ENCODE results near the gene SLC8A3. TPM values are rescaled to one million over a fixed set of nuclear protein-coding genes. Genes with fewer than 3 reads are reported as not detected.

SLC8A3 gene
- total and polyA plus RNA-seq, 12 donors = 0.01 to 0.26 (median 0.14) TPM; not detected in 4

- intact Hi-C loops (cut with DNase I) = no loop called here
- whole genome bisulfite sequencing, 2 donors = 61 to 75% methylated on average over 1 of the region's 1 CpG
- Histone ChIP-seq H3K27ac (no peak overlapping the region), H3K36me3 (no peaks in the 10 kb centered on the region), H3K27me3 (peaks cover 0 to 52% (median 21%) of the 10 kb centered on the region in 7 donors), H3K4me3 (no peak overlapping the region), H3K9me3 (peaks cover 0 to 3% (median 0%) of the 10 kb centered on the region in 11 donors), H3K4me1 (no peaks in the 10 kb centered on the region)
- DNase-seq (no peak), ATAC-seq (no peak)
- no peak for TF ChIP-seq CTCF (IDR thresholded peaks at IDR 0.05)
Measured at GRCh38 chr14:70181276-70181675, 7.5 kb downstream of the SLC8A3 start.

- Histone ChIP-seq H3K27ac (no peak overlapping the region), H3K36me3 (no peaks in the 10 kb centered on the region), H3K9me3 (peaks cover 0 to 3% (median 0%) of the 10 kb centered on the region in 11 donors), H3K4me3 (no peak overlapping the region), H3K4me1 (no peaks in the 10 kb centered on the region), H3K27me3 (peaks cover 0 to 51% (median 18%) of the 10 kb centered on the region in 7 donors)
- DNase-seq (no peak), ATAC-seq (no peak)
- WGBS, 2 donors = 81 to 90% methylated on average over 1 of the region's 1 CpG
- intact Hi-C loops (cut with DNase I) = no loop called here
- TF ChIP-seq CTCF (IDR thresholded peaks at IDR 0.05) = no peak
Measured at GRCh38 chr14:70180718-70181117, 8.0 kb downstream of the SLC8A3 start.

DNA sequence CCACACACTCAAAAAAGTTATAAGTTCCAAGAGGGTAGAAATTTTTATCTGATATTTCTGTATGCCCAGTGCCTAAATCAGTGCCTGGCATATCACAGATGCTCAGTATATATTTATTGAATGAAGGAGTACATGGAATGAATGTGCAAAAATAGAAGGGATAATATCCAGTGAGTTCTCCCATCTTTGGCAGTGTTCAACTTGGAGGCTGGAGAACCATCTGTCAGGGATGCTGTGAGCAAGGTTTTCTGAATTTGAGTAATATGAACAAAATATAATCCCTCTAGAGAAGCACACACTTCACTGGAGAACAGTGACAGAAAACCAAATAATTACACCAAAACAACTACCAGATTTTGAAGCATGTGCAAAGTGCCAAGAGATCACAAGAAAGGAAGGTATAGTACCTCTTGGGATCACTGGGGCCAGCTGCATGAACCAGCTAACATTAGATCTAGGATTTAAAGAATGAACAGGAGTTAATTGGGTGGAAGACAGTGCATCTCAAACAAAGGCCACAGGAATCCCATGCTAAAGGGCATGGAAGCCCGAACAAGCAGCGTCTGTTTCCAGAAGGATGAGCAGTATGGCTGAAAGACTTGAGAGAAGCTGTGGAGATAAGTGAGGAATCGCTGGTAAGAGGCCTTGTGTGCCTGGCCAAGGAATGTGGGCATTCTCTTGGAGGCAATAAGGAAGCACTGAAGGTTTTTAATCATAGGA is 11.5 kb downstream of the SLC8A3 start:
- TF ChIP-seq CTCF (IDR thresholded peaks at IDR 0.05) = no peak
- intact Hi-C loops (cut with DNase I) = no loop called here
- Histone ChIP-seq H3K4me3 (no peak overlapping the region), H3K27me3 (peaks cover 0 to 37% (median 9%) of the 10 kb centered on the region in 7 donors), H3K36me3 (no peaks in the 10 kb centered on the region), H3K4me1 (no peaks in the 10 kb centered on the region), H3K27ac (no peak overlapping the region), H3K9me3 (no peaks in the 10 kb centered on the region)
- no peak for ATAC-seq
- WGBS, 2 donors = 63 to 67% methylated on average over 3 of the region's 3 CpGs
- no peak for DNase-seq

GRCh38 chr14:70173569-70173968 is 15.2 kb downstream of the SLC8A3 start:
- intact Hi-C loops (cut with DNase I) = no loop called here
- DNase-seq = no peak
- ATAC-seq = no peak

More at GRCh38 chr14:70173569-70173968, 15.2 kb downstream of the SLC8A3 start:
- no peaks in the 10 kb centered on the region for H3K9me3 ChIP-seq
- H3K36me3 ChIP-seq = no peaks in the 10 kb centered on the region
- H3K4me1 ChIP-seq = no peaks in the 10 kb centered on the region
- peaks cover 0 to 14% (median 5%) of the 10 kb centered on the region in 7 donors for H3K27me3 ChIP-seq
- WGBS, 2 donors = 70 to 79% methylated on average over 6 of the region's 6 CpGs
- H3K27ac ChIP-seq = no peak overlapping the region
- H3K4me3 ChIP-seq = no peak overlapping the region
- TF ChIP-seq CTCF (IDR thresholded peaks at IDR 0.05) = no peak

Measured in heart right ventricle (tissue), 16 donors.